ENCODE results near the gene TNK2.

The TNK2 gene

GRCh38 chr3:195909644-195910498 lies 1.5 kb upstream of the TNK2 start:
- TF ChIP-seq POLR2AphosphoS5 (IDR thresholded peaks at IDR 0.05; ENCODE audit: low read depth, low read length) (no peak), SIN3A (IDR thresholded peaks at IDR 0.05; ENCODE audit: borderline replicate concordance, insufficient read depth, low read length) (no peak)

GRCh38 chr3:195908694-195909581 lies 587 bp upstream of the TNK2 start:
- TF ChIP-seq POLR2AphosphoS5 (IDR thresholded peaks at IDR 0.05; ENCODE audit: low read depth, low read length): no peak
- no peak for TF ChIP-seq SIN3A (IDR thresholded peaks at IDR 0.05; ENCODE audit: borderline replicate concordance, insufficient read depth, low read length)
- TF ChIP-seq TAF1 (IDR thresholded peaks at IDR 0.05; ENCODE audit: borderline replicate concordance, insufficient read depth, low read length): no peak
- TF ChIP-seq FOXP2 (optimal IDR thresholded peaks at IDR 0.05; ENCODE audit: borderline replicate concordance, extremely low read depth, extremely low read length, insufficient read depth): no peak
- no peak for TF ChIP-seq REST (IDR thresholded peaks at IDR 0.05; ENCODE audit: insufficient read depth in 1 of 2, low read depth in 2 of 2, low read length in 2 of 2)

- TF ChIP-seq FOXP2 (optimal IDR thresholded peaks at IDR 0.05; ENCODE audit: borderline replicate concordance, extremely low read depth, extremely low read length, insufficient read depth): no peak
- TF ChIP-seq TAF1 (IDR thresholded peaks at IDR 0.05; ENCODE audit: borderline replicate concordance, insufficient read depth, low read length): no peak
- TF ChIP-seq SIN3A (IDR thresholded peaks at IDR 0.05; ENCODE audit: borderline replicate concordance, insufficient read depth, low read length): no peak
- no peak for TF ChIP-seq REST (IDR thresholded peaks at IDR 0.05; ENCODE audit: insufficient read depth in 1 of 2, low read depth in 2 of 2, low read length in 2 of 2)
- no peak for TF ChIP-seq POLR2AphosphoS5 (IDR thresholded peaks at IDR 0.05; ENCODE audit: low read depth, low read length)
Observed at GRCh38 chr3:195907684-195907933, 742 bp downstream of the TNK2 start.

- TF ChIP-seq TAF1 (IDR thresholded peaks at IDR 0.05; ENCODE audit: borderline replicate concordance, insufficient read depth, low read length) (no peak), SIN3A (IDR thresholded peaks at IDR 0.05; ENCODE audit: borderline replicate concordance, insufficient read depth, low read length) (no peak), POLR2AphosphoS5 (IDR thresholded peaks at IDR 0.05; ENCODE audit: low read depth, low read length) (no peak), REST (IDR thresholded peaks at IDR 0.05; ENCODE audit: insufficient read depth in 1 of 2, low read depth in 2 of 2, low read length in 2 of 2) (no peak), FOXP2 (optimal IDR thresholded peaks at IDR 0.05; ENCODE audit: borderline replicate concordance, extremely low read depth, extremely low read length, insufficient read depth) (no peak)
Observed at GRCh38 chr3:195906865-195907683, 1.3 kb downstream of the TNK2 start.

Measured in PFSK-1 (cell line).